Measurements from ENCODE around the gene TTLL6. TPM values are rescaled to one million over a fixed set of nuclear protein-coding genes. Genes with fewer than 3 reads are reported as not detected.

Gene TTLL6
- total and polyA plus RNA-seq, 9 of the 15 experiments (the other 6 are each of a cell fraction or from before 2014, with no cell fraction given): 0.05 TPM; not detected in 8

- TF ChIP-seq RERE (CRISPR knock-in tag; IDR thresholded peaks at IDR 0.05; ENCODE audit: borderline replicate concordance) (no peak), DPF2 (IDR thresholded peaks at IDR 0.05) (no peak), CEBPB (tag; IDR thresholded peaks at IDR 0.05) (no peak), NFXL1 (CRISPR knock-in tag; IDR thresholded peaks at IDR 0.05) (no peak)
These were observed 78.1 kb downstream of the TTLL6 start (continued) for GRCh38 chr17:48738803-48739526.

- Histone ChIP-seq H3K9ac (ENCODE audit: insufficient read depth in 1 of 2, low read depth in 2 of 2, low read length in 2 of 2) (no peak overlapping the region), H3K27ac (ENCODE audit: extremely low read depth, low read depth, low read length) (no peak overlapping the region), H3K9me3 (replicated peaks; ENCODE audit: control insufficient read depth, insufficient read depth, low read depth, low read length) (no peaks in the 10 kb centered on the region), H3K9me1 (ENCODE audit: control insufficient read depth, insufficient read depth, low read length) (no peaks in the 10 kb centered on the region), H4K20me1 (replicated peaks; ENCODE audit: control insufficient read depth, insufficient read depth, low read length) (peaks cover 4% of the 10 kb centered on the region; the same call in 1 of the 2 replicates), H3K36me3 (ENCODE audit: control insufficient read depth, insufficient read depth, low read length) (no peaks in the 10 kb centered on the region), H3K4me1 (replicated peaks in 1 of 2; ENCODE audit: control insufficient read depth in 2 of 2, insufficient read depth in 2 of 2, low read length in 2 of 2) (peaks cover 0 to 8% of the 10 kb centered on the region in 2 experiments; a peak in 3 of 5 replicates), H2AFZ (ENCODE audit: low read depth, low read length) (no peak overlapping the region), H3K4me2 (ENCODE audit: insufficient read depth, low read length) (no peak overlapping the region), H3K4me3 (no peak overlapping the region), H3K79me2 (ENCODE audit: control insufficient read depth, insufficient read depth, low read length) (no peaks in the 10 kb centered on the region), H3K27me3 (ENCODE audit: control insufficient read depth in 2 of 2, insufficient read depth in 2 of 2, low read length in 2 of 2) (peaks cover 45 to 78% of the 10 kb centered on the region in 2 experiments)
- POLR2A ChIA-PET: interaction anchor here (1.2 to 1.4 kb wide), 3 partner anchors 13 to 96 kb away, joined by 4 read pairs; no protein-coding TSS in a partner anchor
- CTCF ChIA-PET (ENCODE audit: low intra/inter-chr PET ratio): no interaction called here
- intact Hi-C loops (cut with micrococcal nuclease): no loop called here
- DNase-seq (ENCODE audit: extremely low read depth in 1 of 4, low spot score in 3 of 4) (no peak), FAIRE-seq (no peak), ATAC-seq (no peak)
- in situ Hi-C loops (cut with MboI): no loop called here
- WGBS (ENCODE audit: insufficient coverage, low coverage, missing lambda C conversion rate): under 1% methylated on average over 10 of the region's 11 CpGs
- BruUV-seq (replicated peaks): no TSS peak
- TF ChIP-seq CTBP1 (IDR thresholded peaks at IDR 0.05; ENCODE audit: borderline replicate concordance) (no peak), ZNF174 (CRISPR knock-in tag; IDR thresholded peaks at IDR 0.05) (no peak), ZNF146 (CRISPR knock-in tag; IDR thresholded peaks at IDR 0.05; ENCODE audit: unreplicated experiment) (no peak), NR2F6 (CRISPR knock-in tag; IDR thresholded peaks at IDR 0.05) (no peak), FOXK1 (CRISPR knock-in tag; IDR thresholded peaks at IDR 0.05; ENCODE audit: borderline replicate concordance) (no peak), CLOCK (CRISPR knock-in tag; IDR thresholded peaks at IDR 0.05; ENCODE audit: borderline replicate concordance) (no peak), GTF2A2 (tag; IDR thresholded peaks at IDR 0.05) (no peak), JUND (IDR thresholded peaks at IDR 0.05; ENCODE audit: borderline replicate concordance, low read depth, low read length) (no peak), JUND (tag; IDR thresholded peaks at IDR 0.05; ENCODE audit: borderline replicate concordance, low read depth, low read length) (no peak), ZNF133 (CRISPR knock-in tag; IDR thresholded peaks at IDR 0.05) (no peak)
These were observed 78.6 kb downstream of the TTLL6 start for GRCh38 chr17:48738424-48738802.
